GM12892 (cell line): Measurements from ENCODE around the gene XPO4.

Experiments
- POLR2A ChIP-seq: IDR thresholded peaks from 2 replicates; pipeline ENCODE4 v1.6.1; 2011; ENCODE audit warnings: low read depth, low read length, control low read depth
- TAF1 ChIP-seq: IDR thresholded peaks from 2 replicates; pipeline ENCODE4 v1.6.1; 2011; ENCODE audit warnings: low read depth, mild to moderate bottlenecking, control low read depth, low read length, borderline replicate concordance

- no peak for TF ChIP-seq TAF1
- TF ChIP-seq POLR2A = no peak
Measured at GRCh38 chr13:20798027-20798426, 104.5 kb downstream of the XPO4 start.
